IMR-90 (cell line): Measurements from ENCODE around the gene PRB4. TPM values are rescaled to one million over a fixed set of nuclear protein-coding genes. Genes with fewer than 3 reads are reported as not detected.

Experiments
- ATAC-seq: fragments of 200-7000 bp; cut with Tn5 transposase; 2 replicates; pipeline ENCODE4 v1.9.1; 2020; ENCODE audit warnings: low read depth, mild to moderate bottlenecking, moderate library complexity
- BruUV-seq: library from RNA; stranded (reverse); fragments of 400-500 nt; replicated peaks from 2 replicates; lab custom pipeline; 2021; lab: Mats Ljungman, UMichigan
- CTCF ChIA-PET: fragments of 300-600 bp; formaldehyde crosslinking; extraction: SDS; loops from one replicate; lab custom pipeline; 2021; ENCODE audit warnings: antibody characterized with exemption; lab: Yijun Ruan, JAX
- POLR2A ChIA-PET: fragments of 300-600 bp; sonication (Branson Sonifier 250); formaldehyde crosslinking; loops from one replicate; lab custom pipeline; 2022; ENCODE audit warnings: antibody characterized with exemption; ENCODE audit not compliant: unreplicated experiment; lab: Charles Lee
- DNase-seq: peaks from one replicate; pipeline ENCODE4 v3.0.0; 2013
- H2AFZ ChIP-seq: replicated peaks from 2 replicates; pipeline ENCODE3; 2013; ENCODE audit warnings: low read length, mild to moderate bottlenecking; ENCODE audit not compliant: poor library complexity
- H2AK5ac ChIP-seq: 2 replicates; pipeline ENCODE4 v1.6.1; 2013; ENCODE audit warnings: low read depth, low read length, inconsistent platforms
- H2AK9ac ChIP-seq: replicated peaks from 2 replicates; pipeline ENCODE3; 2013; ENCODE audit warnings: mild to moderate bottlenecking, low read depth, low read length, moderate library complexity; ENCODE audit not compliant: poor library complexity
- H2BK120ac ChIP-seq: 2 replicates; pipeline ENCODE4 v1.6.1; 2013; ENCODE audit warnings: low read depth, low read length, inconsistent platforms
- H2BK15ac ChIP-seq: 3 replicates; pipeline ENCODE4 v1.6.1; 2013; ENCODE audit warnings: low read depth, low read length, inconsistent platforms
- H2BK20ac ChIP-seq: 2 replicates; pipeline ENCODE4 v1.6.1; 2013; ENCODE audit warnings: low read depth, mild to moderate bottlenecking, inconsistent platforms, low read length, moderate library complexity
- H2BK5ac ChIP-seq: 2 replicates; pipeline ENCODE4 v1.6.1; 2013; ENCODE audit warnings: mild to moderate bottlenecking, low read depth, low read length, inconsistent platforms; ENCODE audit not compliant: poor library complexity, severe bottlenecking
- H3K14ac ChIP-seq: replicated peaks from 2 replicates; pipeline ENCODE4 v1.6.1; 2013; ENCODE audit warnings: low read depth, low read length, inconsistent platforms
- H3K18ac ChIP-seq: 2 replicates; pipeline ENCODE4 v1.6.1; 2013; ENCODE audit warnings: low read depth, low read length, control low read depth
- H3K23ac ChIP-seq: 2 replicates; pipeline ENCODE4 v1.6.1; 2013; ENCODE audit warnings: low read depth, low read length, inconsistent platforms
- H3K27ac ChIP-seq: 2 replicates; pipeline ENCODE4 v1.5.1; 2013; ENCODE audit warnings: mild to moderate bottlenecking, control low read depth, low read length; ENCODE audit not compliant: insufficient read depth
- H3K27me3 ChIP-seq: 2 replicates; pipeline ENCODE4 v1.6.1; 2013; ENCODE audit warnings: low read length; ENCODE audit not compliant: control insufficient read depth, insufficient read depth
- H3K36me3 ChIP-seq: 2 replicates; pipeline ENCODE4 v1.6.1; 2013; ENCODE audit warnings: low read length, mixed read lengths; ENCODE audit not compliant: control insufficient read depth, insufficient read depth
- H3K4ac ChIP-seq: 2 replicates; pipeline ENCODE4 v1.6.1; 2013; ENCODE audit warnings: low read depth, low read length, inconsistent platforms
- H3K4me1 ChIP-seq: 2 replicates; pipeline ENCODE4 v1.6.1; 2013; ENCODE audit warnings: low read length, mixed read lengths; ENCODE audit not compliant: control insufficient read depth, insufficient read depth
- H3K4me2 ChIP-seq: 2 replicates; pipeline ENCODE4 v1.6.1; 2013; ENCODE audit warnings: low read depth, mild to moderate bottlenecking, control low read depth, low read length, moderate library complexity
- H3K4me3 ChIP-seq: 2 replicates; pipeline ENCODE4 v1.5.1; 2013; ENCODE audit warnings: low read depth, mild to moderate bottlenecking, control low read depth, low read length, moderate library complexity; ENCODE audit not compliant: insufficient read depth
- H3K56ac ChIP-seq: 2 replicates; pipeline ENCODE4 v1.6.1; 2013; ENCODE audit warnings: low read length, inconsistent platforms; ENCODE audit not compliant: insufficient read depth; ENCODE audit errors: extremely low read depth
- H3K79me1 ChIP-seq, 2 experiments: 2 replicates each; pipeline ENCODE4 v1.6.1; 2013; ENCODE audit warnings: low read length in 2 of 2, inconsistent platforms in 1 of 2, low read depth in 1 of 2
- H3K9ac ChIP-seq: 2 replicates; pipeline ENCODE4 v1.6.1; 2013; ENCODE audit warnings: low read depth, low read length, control low read depth
- H3K9me1 ChIP-seq: 2 replicates; pipeline ENCODE4 v1.6.1; 2013; ENCODE audit warnings: low read length, inconsistent platforms; ENCODE audit not compliant: insufficient read depth
- H3K9me3 ChIP-seq: 2 replicates; pipeline ENCODE4 v1.6.1; 2013; ENCODE audit warnings: low read length; ENCODE audit not compliant: control insufficient read depth, insufficient read depth
- H4K20me1 ChIP-seq: 2 replicates; pipeline ENCODE4 v1.6.1; 2013; ENCODE audit warnings: low read length, inconsistent platforms; ENCODE audit not compliant: insufficient read depth
- H4K5ac ChIP-seq: 2 replicates; pipeline ENCODE4 v1.6.1; 2013; ENCODE audit warnings: mild to moderate bottlenecking, low read depth, low read length, control low read depth
- H4K8ac ChIP-seq, 2 experiments: 2 replicates each; pipeline ENCODE4 v1.6.1; 2013; ENCODE audit warnings: low read depth in 2 of 2, low read length in 2 of 2, control low read depth in 1 of 2, inconsistent platforms in 1 of 2
- H4K91ac ChIP-seq: 2 replicates; pipeline ENCODE4 v1.6.1; 2013; ENCODE audit warnings: low read depth, low read length, inconsistent platforms; ENCODE audit not compliant: insufficient read depth
- CTCF ChIP-seq: conservative IDR thresholded peaks from 2 replicates; pipeline ENCODE4 v1.5.1; 2012; ENCODE audit warnings: mild to moderate bottlenecking, low read depth, low read length, improper control_type of control experiment
- FOS ChIP-seq: fragments of 150-350 bp; IDR thresholded peaks from 2 replicates; pipeline ENCODE4 v1.6.1; 2016; ENCODE audit warnings: low read depth, low read length
- NFE2L2 ChIP-seq: fragments of 150-350 bp; IDR thresholded peaks from 2 replicates; pipeline ENCODE4 v1.6.1; 2016; ENCODE audit warnings: low read depth, mild to moderate bottlenecking, low read length
- SMC3 ChIP-seq: fragments of 150-350 bp; IDR thresholded peaks from 2 replicates; pipeline ENCODE4 v1.6.1; 2016; ENCODE audit warnings: low read depth, mild to moderate bottlenecking, antibody characterized with exemption, low read length, moderate library complexity
- WGBS, 2 experiments: methylation state at CpG; one replicate each; pipeline versions ENCODE4 v1.1.5 to v1.1.7; 2013; ENCODE audit warnings: missing lambda C conversion rate in 2 of 2; ENCODE audit not compliant: insufficient read length in 1 of 2; ENCODE audit errors: extremely low coverage in 2 of 2; 5-methylcytosine and 5-hydroxymethylcytosine counted together
- dilution Hi-C: fragments of 300-500 bp; cut with HindIII; formaldehyde crosslinking; loops from one replicate; pipeline ENCODE4 v1.14.3; 2018; ENCODE audit warnings: low sequenced_read_pairs; ENCODE audit not compliant: unreplicated experiment
- in situ Hi-C: fragments of 300-500 bp; cut with MboI; formaldehyde crosslinking; loops from 3 replicates; pipeline ENCODE4 v1.14.3; 2019; ENCODE audit warnings: low sequenced_read_pairs, inconsistent platforms, mixed read lengths
- intact Hi-C: fragments of 100-400 bp; cut with micrococcal nuclease; formaldehyde crosslinking; loops from 2 replicates; pipeline ENCODE4 v1.10.0; 2022
- polyA plus RNA-seq, 3 experiments: library from polyadenylated mRNA; depleted of rRNA; stranded (reverse); fragments of >200 nt; gene quantifications; 2 replicates each; pipeline ENCODE4 v1.2.3, GENCODE V29; 2012; ENCODE audit warnings: low replicate concordance in 1 of 3
- total RNA-seq: library from RNA; depleted of rRNA; stranded (reverse); fragments of >200 nt; gene quantifications from 2 replicates; pipeline ENCODE4 v1.2.3, GENCODE V29; 2012

Gene PRB4
- total and polyA plus RNA-seq, 2 of the 4 experiments (the other 2 are of a cell fraction), result not detected

DNA sequence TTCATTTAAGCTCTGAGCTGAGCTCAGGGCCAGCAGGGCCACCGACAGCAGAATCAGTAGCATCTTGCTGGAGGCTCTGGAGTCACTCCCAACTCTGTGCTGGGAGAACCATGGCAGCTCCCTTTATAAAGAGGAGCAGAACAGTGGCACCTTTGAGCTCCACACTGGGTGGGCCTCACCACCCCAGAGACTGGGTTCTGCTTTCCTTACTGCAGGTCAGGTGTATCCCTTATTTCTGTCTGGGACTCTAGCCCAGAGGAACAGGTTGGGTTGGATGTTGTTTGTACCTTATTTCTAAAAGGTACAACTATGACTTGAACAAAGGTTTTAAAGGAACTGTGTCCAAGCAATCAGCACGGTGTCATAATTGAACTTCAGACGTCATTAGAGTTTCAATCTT is 40.6 kb downstream of the PRB4 start, which contains the start of gene PRB3:
PRB3 (minus strand) TSS at position 101 of the 400 bp plus-strand sequence; CDS start at position 63, 38 bp downstream.
- WGBS, 2 experiments, result 58% methylated on average over 2 of the region's 3 CpGs; no CpG with 5 or more reads in 1 of the 2 experiments
- H3K9ac ChIP-seq, result no peak within 1 kb of the TSS
- H2AK5ac ChIP-seq, result no peak within 1 kb of the TSS
- no peak within 1 kb of the TSS for H2AK9ac ChIP-seq
- H4K8ac ChIP-seq, result no peak within 1 kb of the TSS
- H3K4me2 ChIP-seq, result no peak within 1 kb of the TSS
- intact Hi-C loops (no loop called here), in situ Hi-C loops (no loop called here), dilution Hi-C loops (no loop called here)
- no peak within 1 kb of the TSS for H4K91ac ChIP-seq
- no peak within 1 kb of the TSS for H4K5ac ChIP-seq
- no peaks in the 10 kb centered on the region for H4K20me1 ChIP-seq
- no peak within 1 kb of the TSS for H2BK20ac ChIP-seq
- TF ChIP-seq FOS, result no peak
- TF ChIP-seq NFE2L2, result no peak
- no peak for TF ChIP-seq CTCF
- no peak for TF ChIP-seq SMC3
- H3K56ac ChIP-seq, result no peak within 1 kb of the TSS
- no peaks in the 10 kb centered on the region for H3K9me3 ChIP-seq
- no peaks in the 10 kb centered on the region for H3K9me1 ChIP-seq
- no peak within 1 kb of the TSS for H3K18ac ChIP-seq
- no peak within 1 kb of the TSS for H2BK15ac ChIP-seq
- H2BK120ac ChIP-seq, result no peak within 1 kb of the TSS
- ChIA-PET POLR2A (no interaction called here), CTCF (no interaction called here)
- no peak within 1 kb of the TSS for H3K4me3 ChIP-seq
- no peaks in the 10 kb centered on the region for H3K4me1 ChIP-seq
- no peaks in the 10 kb centered on the region for H3K27me3 ChIP-seq
- no peaks in the 10 kb centered on the region for H3K79me1 ChIP-seq
- BruUV-seq, result no TSS peak
- H3K14ac ChIP-seq, result no peak within 1 kb of the TSS
- no peaks in the 10 kb centered on the region for H3K36me3 ChIP-seq
- no peak within 1 kb of the TSS for H2BK5ac ChIP-seq
- H3K4ac ChIP-seq, result no peak within 1 kb of the TSS
- no peak for DNase-seq
- no peak within 1 kb of the TSS for H3K27ac ChIP-seq
- no peak for ATAC-seq
- H3K23ac ChIP-seq, result no peak within 1 kb of the TSS
- no peak within 1 kb of the TSS for H2AFZ ChIP-seq
